ENCODE measurements around the gene PAK1IP1.
"Not testable (repeated sequence)": the region's sequence is repeated elsewhere in the genome, so short reads cannot be mapped to it uniquely, and the experiment has no call there.

PAK1IP1 gene

GRCh38 chr6:10694302-10695085 is at the start of gene PAK1IP1, which contains the start of gene C6orf52:
Gene PAK1IP1, plus strand, starts transcription at chr6:10694972. Its CDS starts 14 bp downstream, at chr6:10694986.
Gene C6orf52, minus strand, starts transcription at chr6:10694616. Its CDS starts 7,066 bp downstream, at chr6:10687550.
- DNase-seq, result peak; percentile 98

- DNase-seq, result no peak
These were observed 39.2 kb upstream of the PAK1IP1 start for GRCh38 chr6:10655508-10656055.

GRCh38 chr6:10658910-10659698 is 35.7 kb upstream of the PAK1IP1 start:
- DNase-seq, result peak; percentile 19

- DNase-seq, result peak; percentile 73
These were observed 34.9 kb upstream of the PAK1IP1 start for GRCh38 chr6:10659699-10660348.

- DNase-seq, result not testable (repeated sequence)
These were observed 34.2 kb upstream of the PAK1IP1 start for GRCh38 chr6:10660431-10661191.

- DNase-seq, result no peak
These were observed 32.6 kb upstream of the PAK1IP1 start for GRCh38 chr6:10662207-10662606.

GRCh38 chr6:10662742-10663141 is 32.0 kb upstream of the PAK1IP1 start:
- no peak for DNase-seq

- not testable (repeated sequence) for DNase-seq
These were observed 29.2 kb upstream of the PAK1IP1 start for GRCh38 chr6:10665595-10665994.

GRCh38 chr6:10668126-10668917 is 26.4 kb upstream of the PAK1IP1 start:
- DNase-seq, result no peak

GRCh38 chr6:10676403-10676802 is 18.4 kb upstream of the PAK1IP1 start:
- no peak for DNase-seq

- no peak for DNase-seq
These were observed 16.3 kb upstream of the PAK1IP1 start for GRCh38 chr6:10678456-10678855.

GRCh38 chr6:10681795-10682194 is 13.0 kb upstream of the PAK1IP1 start:
- no peak for DNase-seq

GRCh38 chr6:10682355-10682988 is 12.3 kb upstream of the PAK1IP1 start:
- DNase-seq, result no peak

- no peak for DNase-seq
These were observed 10.2 kb upstream of the PAK1IP1 start for GRCh38 chr6:10684618-10685017.

- DNase-seq, result no peak
These were observed 9.5 kb upstream of the PAK1IP1 start for GRCh38 chr6:10685092-10685915.

- peak; percentile 14 for DNase-seq
These were observed 7.9 kb upstream of the PAK1IP1 start for GRCh38 chr6:10686901-10687300.

GRCh38 chr6:10687582-10687981 is 7.2 kb upstream of the PAK1IP1 start:
- peak; percentile 84 for DNase-seq

GRCh38 chr6:10690651-10691445 is 3.9 kb upstream of the PAK1IP1 start:
- DNase-seq, result no peak

- no peak for DNase-seq
These were observed 1.7 kb upstream of the PAK1IP1 start for GRCh38 chr6:10692965-10693538.

All from NCI-H69 (cell line).